LNCAP (cell line): Measurements from ENCODE around the gene GATA3.

ENCODE experiments used
- TF ChIP-seq, protein P1 (sequence below): fragments of 450-650 bp; IDR thresholded peaks from 2 replicates; pipeline ENCODE4 v1.5.1; 2017; ENCODE audit warnings: mild to moderate bottlenecking

GATA3 gene

GRCh38 chr10:8041284-8041991 lies 13.1 kb upstream of the GATA3 start:
- TF ChIP-seq, protein P1, sequence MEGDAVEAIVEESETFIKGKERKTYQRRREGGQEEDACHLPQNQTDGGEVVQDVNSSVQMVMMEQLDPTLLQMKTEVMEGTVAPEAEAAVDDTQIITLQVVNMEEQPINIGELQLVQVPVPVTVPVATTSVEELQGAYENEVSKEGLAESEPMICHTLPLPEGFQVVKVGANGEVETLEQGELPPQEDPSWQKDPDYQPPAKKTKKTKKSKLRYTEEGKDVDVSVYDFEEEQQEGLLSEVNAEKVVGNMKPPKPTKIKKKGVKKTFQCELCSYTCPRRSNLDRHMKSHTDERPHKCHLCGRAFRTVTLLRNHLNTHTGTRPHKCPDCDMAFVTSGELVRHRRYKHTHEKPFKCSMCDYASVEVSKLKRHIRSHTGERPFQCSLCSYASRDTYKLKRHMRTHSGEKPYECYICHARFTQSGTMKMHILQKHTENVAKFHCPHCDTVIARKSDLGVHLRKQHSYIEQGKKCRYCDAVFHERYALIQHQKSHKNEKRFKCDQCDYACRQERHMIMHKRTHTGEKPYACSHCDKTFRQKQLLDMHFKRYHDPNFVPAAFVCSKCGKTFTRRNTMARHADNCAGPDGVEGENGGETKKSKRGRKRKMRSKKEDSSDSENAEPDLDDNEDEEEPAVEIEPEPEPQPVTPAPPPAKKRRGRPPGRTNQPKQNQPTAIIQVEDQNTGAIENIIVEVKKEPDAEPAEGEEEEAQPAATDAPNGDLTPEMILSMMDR: no peak

- TF ChIP-seq, protein P1: no peak
Observed at GRCh38 chr10:8041992-8042720, 12.3 kb upstream of the GATA3 start.

GRCh38 chr10:8042721-8043568 lies 11.5 kb upstream of the GATA3 start:
- TF ChIP-seq, protein P1: no peak

GRCh38 chr10:8043569-8044306 lies 10.8 kb upstream of the GATA3 start:
- TF ChIP-seq, protein P1: no peak

- TF ChIP-seq, protein P1: no peak
Observed at GRCh38 chr10:8044331-8044907, 10.1 kb upstream of the GATA3 start.

- TF ChIP-seq, protein P1: no peak
Observed at GRCh38 chr10:8044908-8045725, 9.4 kb upstream of the GATA3 start.
